GM19240 (cell line): ENCODE measurements around the gene IL37.

Experiments used
- DNase-seq: peaks from one replicate; pipeline ENCODE4 v3.0.0; 2011; ENCODE audit warnings: low spot score; ENCODE audit not compliant: insufficient read length

The IL37 gene, protein sequence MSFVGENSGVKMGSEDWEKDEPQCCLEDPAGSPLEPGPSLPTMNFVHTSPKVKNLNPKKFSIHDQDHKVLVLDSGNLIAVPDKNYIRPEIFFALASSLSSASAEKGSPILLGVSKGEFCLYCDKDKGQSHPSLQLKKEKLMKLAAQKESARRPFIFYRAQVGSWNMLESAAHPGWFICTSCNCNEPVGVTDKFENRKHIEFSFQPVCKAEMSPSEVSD

DNA sequence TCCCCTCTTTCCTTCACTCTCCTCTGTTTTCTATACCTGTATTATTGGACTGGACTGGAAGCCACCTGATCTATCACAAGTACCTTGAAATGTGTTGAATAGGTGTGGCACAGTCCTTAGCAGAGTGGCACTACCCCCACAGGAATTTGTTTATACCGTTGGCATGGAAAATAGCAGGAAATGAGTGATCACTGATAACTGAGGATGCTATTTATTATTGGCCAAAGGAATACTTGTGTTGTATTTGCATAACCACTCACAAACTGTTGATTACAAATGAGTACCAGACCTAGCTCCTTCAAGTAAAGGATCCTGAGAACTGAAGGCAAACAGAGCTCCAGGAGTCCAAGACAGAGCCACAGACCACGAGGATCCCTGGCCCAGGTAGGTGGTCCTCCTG is at the start of gene IL37:
Gene IL37, plus strand, starts transcription at position 301 of the 400 bp plus-strand sequence. CDS start 1,848 bp downstream, outside the sequence.
- no peak for DNase-seq

DNA sequence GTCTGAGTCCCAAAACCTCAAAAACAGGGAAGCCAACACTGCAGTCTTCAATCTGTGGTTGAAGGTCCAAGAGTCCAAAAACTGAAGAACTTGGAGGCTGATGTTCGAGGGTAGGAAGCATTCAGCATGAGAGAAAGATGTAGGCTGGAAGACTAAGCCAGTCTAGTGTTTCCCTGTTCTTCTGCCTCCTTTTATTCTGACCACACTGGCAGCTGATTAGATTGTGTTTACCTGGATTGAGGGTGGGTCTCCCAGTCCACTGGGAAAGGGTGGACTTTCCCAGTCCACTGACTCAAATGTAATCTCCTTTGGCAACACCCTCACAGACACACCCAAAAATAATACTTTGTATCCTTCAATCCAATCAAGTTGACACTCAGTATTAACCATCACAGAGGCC is 46.9 kb upstream of the IL37 start:
- no peak for DNase-seq

DNA sequence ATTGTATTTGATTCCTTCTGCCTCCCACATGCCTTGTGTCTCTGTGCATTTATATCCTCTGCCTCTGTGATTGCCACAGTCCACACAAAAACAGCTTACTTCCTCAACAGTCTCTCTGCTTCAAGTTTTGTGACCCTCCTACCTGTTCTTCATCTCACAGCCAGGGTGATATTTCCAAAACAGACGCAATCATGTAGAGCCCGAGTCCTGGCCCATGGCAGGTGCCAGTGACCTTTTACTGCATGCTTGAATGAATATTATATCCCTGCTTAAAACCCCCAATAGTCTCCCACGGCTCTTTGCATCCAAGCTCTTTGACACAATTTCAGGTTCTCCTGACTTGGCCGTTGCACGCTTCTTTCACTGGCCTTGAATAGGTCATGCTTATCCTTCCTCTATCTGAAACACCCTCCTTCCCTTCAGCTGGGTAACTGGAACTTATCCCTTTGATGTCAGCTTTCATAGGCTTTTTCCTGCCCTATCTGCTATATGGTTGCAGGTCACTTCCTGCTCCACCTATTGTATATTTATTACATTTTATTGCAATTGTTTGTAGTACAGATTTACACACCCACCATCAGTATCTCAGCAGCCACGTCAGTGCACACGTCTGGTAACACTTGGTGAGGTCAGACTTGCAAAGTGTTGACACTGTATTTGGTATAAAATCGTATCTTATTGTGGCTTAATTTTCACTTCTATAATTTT is 44.7 kb upstream of the IL37 start:
- no peak for DNase-seq

DNA sequence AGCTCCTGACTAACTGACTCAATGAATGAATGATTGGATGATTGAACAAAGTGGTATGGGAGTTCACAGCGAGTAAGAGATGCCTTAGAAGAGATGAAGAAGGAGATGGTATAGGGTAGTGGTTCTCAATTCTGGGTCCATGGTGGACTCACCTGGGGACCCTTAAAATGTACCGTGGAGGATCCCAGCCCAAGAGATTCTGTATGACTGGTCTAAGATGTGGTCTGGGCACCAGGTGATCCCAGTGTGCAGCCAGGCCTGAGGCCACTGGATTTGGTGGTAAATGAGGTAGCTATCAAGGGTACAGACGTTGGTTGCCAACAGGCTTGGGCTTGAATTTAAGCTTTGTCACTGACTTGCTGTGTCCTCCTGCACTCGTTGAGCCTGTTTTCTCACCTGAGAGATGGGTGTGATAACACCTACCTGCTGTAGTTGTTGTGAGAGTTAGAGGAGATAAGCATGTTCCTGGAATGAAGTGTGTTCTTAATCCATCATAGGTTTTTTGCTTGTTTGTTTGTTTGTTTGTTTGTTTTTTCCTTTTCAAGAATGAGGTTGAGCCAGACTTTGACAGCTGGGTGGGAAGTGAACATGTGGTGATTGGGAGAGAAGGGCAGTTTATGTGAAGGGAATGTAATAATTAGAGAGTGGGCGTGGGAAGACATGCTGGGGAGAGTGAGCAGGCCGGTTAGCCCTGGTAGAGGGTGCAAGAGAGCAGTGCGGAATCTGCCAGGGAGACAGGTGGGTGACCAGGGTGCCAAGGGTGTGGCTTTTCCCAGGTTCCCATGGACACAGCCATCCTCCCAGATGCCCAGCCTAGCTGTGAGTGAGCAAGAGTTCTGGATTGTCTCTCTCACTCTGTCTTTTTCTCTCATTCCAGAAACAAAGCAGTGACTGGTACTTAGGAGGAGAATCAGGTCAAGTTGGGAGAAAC is 43.0 kb upstream of the IL37 start:
- no peak for DNase-seq

DNA sequence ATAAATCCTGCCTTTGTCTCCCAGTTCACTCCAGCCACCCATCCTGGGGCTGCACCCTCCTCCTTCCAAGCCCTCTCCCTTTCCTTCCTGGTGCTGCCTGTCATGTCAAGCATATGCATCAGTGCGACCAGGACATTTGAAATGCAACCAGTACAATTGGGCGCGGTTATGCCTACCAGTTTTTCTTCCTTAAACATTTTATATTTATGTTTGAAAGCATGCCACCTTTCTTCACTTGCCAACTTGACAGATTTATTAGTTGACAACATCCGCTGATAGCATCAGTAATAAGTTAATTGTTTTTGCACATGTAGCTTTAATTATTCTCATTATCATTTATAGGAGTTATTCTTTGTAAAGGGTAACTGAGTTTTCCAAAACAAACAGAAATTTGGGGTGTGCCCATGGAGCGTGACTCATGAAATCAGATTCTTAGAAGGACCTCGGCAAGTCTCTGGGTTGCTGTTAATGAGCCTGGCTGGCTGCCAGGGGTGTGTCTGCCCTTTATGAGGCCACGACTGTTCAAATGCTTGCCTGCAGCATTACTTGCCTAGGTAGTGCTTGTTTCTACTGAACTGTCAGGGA is 41.6 kb upstream of the IL37 start:
- no peak for DNase-seq

DNA sequence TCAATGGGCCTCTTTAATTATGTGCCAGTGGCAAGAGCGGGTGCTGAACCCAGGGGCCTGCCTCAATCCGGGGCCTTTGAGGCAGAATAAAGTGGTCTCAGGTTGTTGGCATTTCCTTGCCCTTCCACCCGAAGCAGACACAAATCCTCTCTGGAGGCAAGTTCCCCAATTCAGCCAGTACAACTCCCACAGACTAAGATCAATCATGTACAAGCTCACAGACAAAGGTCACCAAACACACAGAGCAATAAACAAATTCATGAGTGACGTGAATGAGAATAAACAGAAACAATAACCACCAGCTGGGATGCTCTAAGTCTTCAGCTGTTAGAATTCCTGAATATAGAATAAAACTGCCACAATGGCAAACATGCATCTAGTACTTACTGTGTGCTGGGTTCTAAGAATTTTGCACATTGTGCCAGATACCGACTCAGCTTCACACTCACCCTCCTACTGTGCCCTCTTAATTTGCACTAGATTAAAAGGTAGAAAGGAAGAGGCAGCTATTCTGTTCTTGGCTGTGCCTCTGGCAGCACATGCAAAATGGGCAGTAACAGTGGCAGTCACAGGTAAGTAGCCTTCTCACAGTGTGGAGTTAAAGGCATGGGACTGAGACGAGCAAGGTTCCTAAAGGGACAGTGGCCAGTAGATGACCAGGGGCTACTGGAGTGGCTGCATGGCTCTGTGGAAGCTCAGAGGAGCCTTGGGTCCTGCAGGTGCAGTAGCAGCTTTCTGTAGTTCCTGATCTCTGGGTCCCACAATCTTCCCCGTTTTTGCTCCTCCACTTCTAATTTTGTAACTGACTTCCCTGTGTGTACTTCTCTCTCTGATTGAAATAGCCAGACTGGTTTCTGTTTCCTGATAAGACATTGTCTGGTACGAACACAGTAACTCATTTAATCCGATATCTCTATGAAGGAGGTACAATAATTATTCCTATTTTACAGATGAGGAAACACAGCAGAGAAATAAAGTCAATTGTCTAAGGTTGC is 39.8 kb upstream of the IL37 start:
- no peak for DNase-seq

DNA sequence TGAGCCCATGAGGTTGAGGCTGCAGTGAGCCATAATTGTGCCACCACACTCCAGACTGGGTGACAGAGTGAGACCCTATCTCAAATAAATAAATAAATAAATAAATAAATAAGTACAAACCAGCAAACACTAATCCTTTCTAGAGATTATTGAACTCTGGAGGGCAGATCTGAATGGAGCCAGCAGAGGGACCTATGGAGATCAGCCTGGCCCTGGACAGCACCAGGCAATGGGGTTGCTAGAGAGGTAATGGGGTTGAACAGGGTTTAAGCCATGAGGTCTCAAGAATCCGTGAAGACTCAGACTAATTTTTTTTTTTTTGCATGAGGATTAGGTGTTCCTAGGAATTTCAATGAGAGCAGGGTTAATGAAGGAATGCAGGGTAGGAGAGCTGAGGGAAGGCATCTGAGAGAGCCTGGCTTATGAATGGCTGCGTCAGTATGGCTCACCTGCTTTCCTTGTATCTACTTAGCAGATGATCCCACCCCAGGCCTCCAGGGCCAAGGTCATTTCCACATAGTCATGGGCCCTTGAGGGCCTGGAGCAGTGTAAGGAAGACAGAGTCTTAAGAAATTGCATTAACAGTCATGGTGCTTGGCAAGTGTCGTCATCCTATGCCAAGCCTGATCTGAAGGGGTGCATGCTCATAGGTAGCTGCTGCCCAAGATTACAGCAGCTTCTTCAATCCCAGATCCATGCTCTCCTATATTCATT is 34.6 kb upstream of the IL37 start:
- no peak for DNase-seq

DNA sequence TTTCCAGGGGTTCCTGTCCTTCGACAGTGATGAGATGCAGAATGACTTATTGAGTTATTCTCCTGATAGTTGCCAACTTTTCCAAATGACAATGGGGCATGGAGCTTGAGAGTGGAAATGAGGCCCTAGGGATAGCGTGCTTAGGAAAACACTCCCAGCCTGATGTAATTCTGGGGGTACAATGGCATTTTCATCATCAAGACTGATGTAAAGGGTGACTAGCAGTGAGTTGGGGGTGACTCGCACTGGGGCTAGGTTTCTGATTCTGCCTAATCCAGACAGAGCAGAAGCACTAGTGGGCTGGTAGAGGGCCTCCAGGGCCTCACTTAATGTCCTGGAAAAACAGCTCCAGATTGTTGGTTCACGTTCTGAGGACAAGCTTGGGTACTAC is 34.0 kb upstream of the IL37 start:
- DNase-seq = no peak

DNA sequence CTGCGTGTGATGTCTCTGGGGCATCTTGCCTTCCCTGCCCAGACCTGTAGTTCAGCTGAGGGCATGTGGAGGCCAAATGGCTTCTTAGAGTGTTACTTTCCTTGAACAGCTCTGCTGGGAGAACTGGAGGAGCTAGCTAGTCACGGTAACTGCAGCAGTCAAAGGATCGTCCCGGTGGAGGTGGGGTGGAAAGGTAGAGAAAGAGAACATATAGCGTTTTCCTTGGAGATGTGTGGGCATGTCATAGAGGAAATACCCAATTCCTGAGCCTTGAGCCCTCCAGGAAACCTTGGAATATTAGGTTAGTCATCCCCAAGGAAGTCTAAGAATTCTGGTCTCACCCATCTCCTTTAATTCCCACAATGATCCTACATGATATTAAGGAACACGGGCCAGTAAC is 33.5 kb upstream of the IL37 start:
- DNase-seq = no peak

DNA sequence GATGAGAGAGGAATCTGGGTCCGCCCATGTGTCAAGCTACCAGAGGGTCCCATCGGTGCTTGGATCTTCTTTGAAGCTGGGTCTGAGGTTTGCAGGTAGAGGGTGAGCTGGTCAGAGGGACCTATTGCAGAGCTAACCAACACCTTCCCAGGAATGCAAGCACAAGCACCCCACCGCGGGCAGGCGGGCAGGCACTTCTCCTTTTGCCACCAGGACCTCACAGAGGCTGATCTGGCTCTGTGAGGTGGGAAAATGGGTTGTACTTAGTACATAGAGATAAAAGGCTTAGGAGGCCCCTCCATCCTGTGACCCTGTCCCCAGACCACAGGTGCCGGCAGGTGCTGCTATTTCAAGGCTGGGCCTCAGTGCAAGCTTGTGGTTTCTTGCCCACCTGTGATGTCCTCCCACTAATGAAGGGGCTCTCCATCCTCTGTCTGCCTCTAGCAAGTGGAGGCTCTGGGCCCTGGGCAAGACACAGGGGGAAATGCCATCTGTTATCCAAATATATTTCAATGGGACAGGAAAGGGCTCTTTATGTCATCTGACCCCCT is 31.4 kb upstream of the IL37 start:
- DNase-seq = no peak

DNA sequence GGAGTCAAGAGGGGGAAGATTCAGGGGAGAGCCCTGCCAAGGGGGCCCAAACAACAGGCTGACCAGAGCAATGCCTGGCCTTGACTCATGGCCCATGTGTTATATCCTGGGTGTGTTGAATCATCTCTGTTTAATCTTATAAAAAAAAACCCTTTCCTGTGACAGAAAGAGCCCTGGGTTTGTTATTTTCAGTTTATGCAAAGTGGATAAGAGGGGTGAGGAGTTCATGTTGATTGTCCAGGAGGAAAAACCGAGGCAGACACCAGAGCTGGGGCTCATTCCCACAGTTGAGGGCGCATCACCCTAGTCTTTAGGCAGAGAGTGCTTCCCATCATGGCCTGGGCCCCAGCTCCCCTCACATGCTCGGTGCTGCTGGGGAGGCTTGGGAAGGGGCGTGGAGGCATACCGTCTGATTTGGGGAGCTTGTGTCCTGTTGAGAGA is 30.9 kb upstream of the IL37 start:
- DNase-seq = no peak

DNA sequence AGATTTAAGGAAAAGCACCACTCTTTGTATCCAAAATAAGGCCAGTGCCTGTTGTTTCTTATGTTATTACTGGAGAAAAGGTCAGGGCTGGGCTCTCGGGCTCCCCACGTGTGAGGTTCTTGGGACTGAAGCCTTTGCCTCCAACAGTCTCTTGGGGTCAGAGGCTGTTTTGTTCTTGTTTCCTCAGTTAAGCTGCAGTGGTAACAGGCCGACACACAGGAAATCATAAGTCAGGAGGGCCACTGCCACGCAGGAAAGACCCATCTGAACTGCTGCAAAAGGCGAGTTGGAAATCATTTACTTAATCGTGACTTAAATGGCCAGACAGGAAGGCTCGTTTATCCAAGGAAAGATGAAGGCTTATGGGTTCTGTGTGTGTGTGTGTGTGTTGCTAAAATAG is 30.3 kb upstream of the IL37 start:
- DNase-seq = no peak

DNA sequence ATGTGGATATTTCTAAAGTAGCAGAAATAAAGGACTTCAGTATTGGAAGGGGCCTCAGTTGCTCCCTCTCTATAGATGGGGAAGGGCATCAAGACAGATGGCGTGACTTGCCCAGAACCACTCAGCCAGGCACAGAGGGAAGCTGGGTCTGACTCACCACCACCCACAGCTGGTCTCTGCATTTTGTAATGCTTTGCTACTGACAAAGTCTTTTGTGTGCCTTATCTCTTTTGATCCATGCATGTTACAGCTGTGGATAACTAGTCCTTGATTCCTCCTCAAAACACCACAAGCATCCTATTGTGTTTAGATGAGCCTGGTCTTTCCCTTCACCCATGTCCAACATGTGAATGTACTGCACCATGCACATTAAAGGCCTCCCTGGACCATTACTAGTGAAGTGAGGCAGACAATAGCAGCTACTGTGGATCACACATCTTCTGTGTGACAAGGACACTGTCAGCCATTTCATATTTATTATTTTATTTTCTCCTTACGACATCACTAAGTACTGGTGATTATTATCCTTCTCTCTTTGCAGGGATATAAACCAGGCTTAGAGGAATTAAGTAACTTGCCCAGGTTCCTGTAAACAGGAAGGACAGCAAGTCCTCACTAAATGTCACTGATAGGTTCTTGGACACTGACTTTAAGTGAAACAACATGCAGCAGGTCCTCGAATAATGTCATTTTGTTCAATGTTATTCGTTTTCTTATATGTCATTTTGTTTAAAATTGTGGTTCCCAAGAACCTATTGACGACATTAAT is 29.6 kb upstream of the IL37 start:
- peak; percentile 39 for DNase-seq

DNA sequence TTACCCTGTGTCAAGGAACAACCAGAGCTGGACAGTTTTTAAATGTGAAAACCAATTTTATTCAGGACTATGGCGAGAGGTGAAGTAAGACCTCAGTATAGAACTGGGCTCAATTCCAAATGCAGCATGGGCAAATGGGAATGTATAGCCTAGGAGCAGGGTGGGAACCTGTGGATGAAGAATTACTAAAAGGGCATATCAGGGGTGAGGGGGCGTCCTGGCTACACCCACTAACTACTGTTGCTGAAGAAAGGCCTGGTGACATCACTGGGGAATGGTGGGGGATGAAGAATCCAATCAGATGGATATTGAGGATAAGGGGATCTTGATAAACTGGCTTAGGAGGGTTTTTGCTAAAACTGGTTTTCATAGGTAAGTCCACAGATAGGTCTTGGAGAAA is 27.3 kb upstream of the IL37 start:
- no peak for DNase-seq

DNA sequence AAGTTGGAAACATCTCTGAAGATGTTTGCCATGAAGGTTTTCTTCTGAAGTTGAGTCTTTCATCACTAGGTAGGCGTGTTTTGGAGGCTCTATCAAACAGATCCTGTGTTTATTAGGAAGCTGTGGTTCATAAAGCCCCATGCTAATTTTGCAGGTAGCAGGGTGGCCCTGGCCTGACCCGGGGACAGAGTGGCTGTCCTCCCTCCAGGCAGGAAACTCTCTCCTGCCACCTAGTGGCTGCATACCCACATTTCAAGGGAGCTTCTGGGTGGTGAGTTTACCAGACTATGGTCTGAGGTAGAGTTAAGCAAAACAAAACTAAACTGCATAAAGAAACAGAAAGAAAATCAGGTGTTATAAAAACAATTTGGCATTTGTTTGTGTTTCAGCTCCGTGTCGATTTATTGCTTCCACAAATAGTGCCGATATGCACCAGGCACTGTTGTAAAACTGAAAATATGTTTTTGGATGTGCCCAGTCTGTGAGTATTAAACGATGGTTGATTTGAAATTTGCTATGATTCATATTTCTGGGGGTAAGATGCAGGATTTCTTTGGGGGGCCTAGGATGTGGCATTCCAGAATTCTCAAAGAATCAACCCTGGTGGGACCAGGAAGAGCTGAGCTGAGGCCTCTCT is 26.0 kb upstream of the IL37 start:
- peak; percentile 74 for DNase-seq

DNA sequence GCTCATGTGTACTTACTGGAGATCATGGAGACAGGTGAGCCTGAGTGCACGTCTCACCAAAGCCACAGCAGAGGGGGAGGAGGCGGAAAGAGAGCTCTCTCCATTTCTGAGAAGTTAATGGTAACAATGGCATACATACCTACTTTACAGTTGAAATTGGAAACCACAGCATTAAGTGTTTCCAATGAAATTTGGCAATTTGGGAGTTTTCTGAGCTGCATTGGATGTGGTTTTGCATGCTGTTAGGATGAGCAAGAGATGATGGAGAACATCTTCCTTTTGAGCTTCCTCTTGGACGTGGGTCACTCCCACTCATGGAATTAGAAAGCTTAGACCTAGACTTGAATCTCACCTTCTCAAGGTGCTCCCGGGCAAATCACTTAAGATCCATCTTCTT is 25.5 kb upstream of the IL37 start:
- DNase-seq = no peak

DNA sequence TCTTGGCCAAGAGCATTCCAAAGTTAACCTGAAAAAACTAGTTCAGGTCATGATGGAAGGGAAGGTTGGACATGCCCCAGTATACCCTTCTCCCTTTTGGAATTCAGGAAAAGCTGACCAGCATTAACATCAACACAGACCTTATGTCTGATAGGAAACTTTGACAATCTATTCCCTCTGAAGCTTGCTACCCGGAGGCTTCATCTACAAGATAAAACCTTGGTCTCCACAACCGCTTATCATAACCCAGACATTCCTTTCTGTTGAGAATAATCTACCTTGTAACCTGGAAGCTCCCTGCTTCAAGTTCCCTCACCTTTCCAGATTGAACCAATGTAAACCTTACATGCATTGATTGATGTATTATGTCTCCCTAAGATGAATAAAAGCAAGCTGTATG is 24.7 kb upstream of the IL37 start:
- no peak for DNase-seq

DNA sequence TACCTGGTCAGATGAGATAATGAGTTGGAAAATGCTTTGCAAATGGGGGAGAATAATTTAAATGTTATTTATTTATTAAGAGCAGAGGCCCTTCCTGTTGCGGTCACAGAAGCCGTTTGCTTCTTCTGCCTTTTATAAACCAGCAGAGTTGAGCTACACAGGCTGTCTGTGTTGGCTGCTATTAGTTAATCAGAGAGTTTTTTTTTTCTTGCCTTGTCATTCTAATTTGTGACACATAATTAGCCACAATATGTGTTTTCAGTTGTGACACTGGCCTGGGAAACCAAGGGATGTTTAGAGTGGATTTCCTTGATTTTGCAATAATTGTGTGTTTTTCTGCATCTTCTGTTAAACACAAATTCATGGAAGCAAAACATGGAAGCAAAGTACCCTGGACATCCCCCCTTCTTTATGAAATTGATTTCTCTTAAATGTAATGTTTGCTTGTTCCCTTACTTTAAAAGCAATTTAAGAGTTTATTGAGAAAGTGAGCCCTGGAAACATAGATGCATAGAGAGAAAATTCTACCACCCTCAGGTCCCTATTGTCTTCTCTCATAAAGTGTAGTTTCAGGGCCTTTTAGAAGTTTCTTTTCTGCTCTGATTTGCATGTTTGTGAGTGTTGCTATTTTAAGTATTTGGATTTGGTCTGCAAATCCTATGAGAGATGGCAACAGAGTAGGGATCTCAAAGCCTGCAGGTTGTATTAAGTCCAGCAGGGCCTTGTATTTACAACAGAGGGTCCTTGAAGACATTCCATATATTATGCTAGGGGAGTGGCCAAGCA is 22.8 kb upstream of the IL37 start:
- no peak for DNase-seq
